Mesothelial cell of epicardium (in vitro differentiated cells): ENCODE measurements around the gene SORBS2. TPM values are rescaled to one million over a fixed set of nuclear protein-coding genes. Genes with fewer than 3 reads are reported as not detected.

Experiments used
- DNase-seq, 2 experiments: peaks; one replicate each; pipeline ENCODE4 v3.0.0; 2021; ENCODE audit warnings: low spot score in 2 of 2; ENCODE audit not compliant: unreplicated experiment in 2 of 2
- H3K27ac Mint-ChIP-seq: 2 replicates; pipeline ENCODE4 v1.8.0; 2021; ENCODE audit warnings: mixed read lengths
- H3K27me3 Mint-ChIP-seq: 2 replicates; pipeline ENCODE4 v1.8.0; 2021; ENCODE audit warnings: low read depth, mixed read lengths
- H3K36me3 Mint-ChIP-seq: 2 replicates; pipeline ENCODE4 v1.8.0; 2021; ENCODE audit warnings: mixed read lengths
- H3K4me1 Mint-ChIP-seq: 2 replicates; pipeline ENCODE4 v1.8.0; 2021; ENCODE audit warnings: mixed read lengths
- H3K4me3 Mint-ChIP-seq: 2 replicates; pipeline ENCODE4 v1.8.0; 2021; ENCODE audit warnings: mild to moderate bottlenecking, moderate library complexity, mixed read lengths
- H3K9me3 Mint-ChIP-seq: 2 replicates; pipeline ENCODE4 v1.8.0; 2021; ENCODE audit warnings: mixed read lengths
- total RNA-seq: library from RNA; stranded (reverse); gene quantifications from 3 replicates; pipeline ENCODE4 v1.2.1, GENCODE V29; 2021
- TF ChIP-seq, protein P1 (sequence below): fragments of 200-600 bp; sonication (generic); IDR thresholded peaks from one replicate; pipeline ENCODE4 v1.5.0; 2021; ENCODE audit warnings: antibody characterized with exemption; ENCODE audit not compliant: unreplicated experiment

SORBS2 gene
- total RNA-seq, 1 donor from 2014 or later, result 11.0 TPM

GRCh38 chr4:185546335-185546734 is 265.7 kb downstream of the SORBS2 start:
- H3K36me3 Mint-ChIP-seq, result no peaks in the 10 kb centered on the region
- no peak for DNase-seq
- H3K27me3 Mint-ChIP-seq, result peaks cover 18% of the 10 kb centered on the region
- TF ChIP-seq, protein P1, sequence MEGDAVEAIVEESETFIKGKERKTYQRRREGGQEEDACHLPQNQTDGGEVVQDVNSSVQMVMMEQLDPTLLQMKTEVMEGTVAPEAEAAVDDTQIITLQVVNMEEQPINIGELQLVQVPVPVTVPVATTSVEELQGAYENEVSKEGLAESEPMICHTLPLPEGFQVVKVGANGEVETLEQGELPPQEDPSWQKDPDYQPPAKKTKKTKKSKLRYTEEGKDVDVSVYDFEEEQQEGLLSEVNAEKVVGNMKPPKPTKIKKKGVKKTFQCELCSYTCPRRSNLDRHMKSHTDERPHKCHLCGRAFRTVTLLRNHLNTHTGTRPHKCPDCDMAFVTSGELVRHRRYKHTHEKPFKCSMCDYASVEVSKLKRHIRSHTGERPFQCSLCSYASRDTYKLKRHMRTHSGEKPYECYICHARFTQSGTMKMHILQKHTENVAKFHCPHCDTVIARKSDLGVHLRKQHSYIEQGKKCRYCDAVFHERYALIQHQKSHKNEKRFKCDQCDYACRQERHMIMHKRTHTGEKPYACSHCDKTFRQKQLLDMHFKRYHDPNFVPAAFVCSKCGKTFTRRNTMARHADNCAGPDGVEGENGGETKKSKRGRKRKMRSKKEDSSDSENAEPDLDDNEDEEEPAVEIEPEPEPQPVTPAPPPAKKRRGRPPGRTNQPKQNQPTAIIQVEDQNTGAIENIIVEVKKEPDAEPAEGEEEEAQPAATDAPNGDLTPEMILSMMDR, result no peak
- no peaks in the 10 kb centered on the region for H3K9me3 Mint-ChIP-seq
- H3K4me1 Mint-ChIP-seq, result no peaks in the 10 kb centered on the region
- H3K4me3 Mint-ChIP-seq, result no peak overlapping the region
- H3K27ac Mint-ChIP-seq, result no peak overlapping the region

- no peaks in the 10 kb centered on the region for H3K36me3 Mint-ChIP-seq
- TF ChIP-seq, protein P1, result no peak
- no peaks in the 10 kb centered on the region for H3K4me1 Mint-ChIP-seq
- H3K27ac Mint-ChIP-seq, result no peak overlapping the region
- H3K9me3 Mint-ChIP-seq, result no peaks in the 10 kb centered on the region
- no peak overlapping the region for H3K4me3 Mint-ChIP-seq
- peaks cover 24% of the 10 kb centered on the region for H3K27me3 Mint-ChIP-seq
- DNase-seq, result no peak
Measured at GRCh38 chr4:185542626-185543315, 269.2 kb downstream of the SORBS2 start.

DNA sequence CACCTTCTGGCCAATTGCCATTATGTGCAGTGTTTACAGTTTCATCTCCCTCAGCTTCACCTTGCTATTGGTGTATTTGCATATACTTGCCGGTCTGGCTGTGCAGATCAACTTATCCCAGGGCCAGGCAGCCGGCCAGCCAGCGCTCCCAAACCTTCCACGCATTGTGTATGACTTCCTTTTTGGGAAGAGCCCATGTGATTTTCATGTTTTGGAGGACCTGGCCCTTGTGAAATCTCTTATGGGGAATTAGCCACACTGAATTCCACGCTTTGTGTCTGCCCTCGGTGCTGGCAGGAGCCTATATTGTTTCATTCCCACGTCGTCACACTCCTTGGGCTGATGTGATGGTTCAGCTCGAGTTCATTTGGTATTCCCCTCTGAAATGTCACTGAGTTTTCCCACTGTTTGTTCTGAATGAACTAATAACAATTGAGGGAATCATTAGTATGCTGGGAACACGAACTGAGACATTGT is 270.7 kb downstream of the SORBS2 start:
- Mint-ChIP-seq H3K36me3 (no peaks in the 10 kb centered on the region), H3K4me1 (no peaks in the 10 kb centered on the region), H3K4me3 (no peak overlapping the region), H3K9me3 (no peaks in the 10 kb centered on the region), H3K27me3 (peaks cover 31% of the 10 kb centered on the region), H3K27ac (no peak overlapping the region)
- TF ChIP-seq, protein P1, result no peak
- no peak for DNase-seq

- Mint-ChIP-seq H3K9me3 (no peaks in the 10 kb centered on the region), H3K27ac (no peak overlapping the region), H3K4me1 (peaks cover 3% of the 10 kb centered on the region), H3K4me3 (no peak overlapping the region), H3K27me3 (peaks cover 36% of the 10 kb centered on the region), H3K36me3 (no peaks in the 10 kb centered on the region)
- TF ChIP-seq, protein P1, result no peak
- DNase-seq, result no peak
Measured at GRCh38 chr4:185540487-185541120, 271.4 kb downstream of the SORBS2 start.

GRCh38 chr4:185540040-185540439 is 272.0 kb downstream of the SORBS2 start:
- TF ChIP-seq, protein P1, result no peak
- Mint-ChIP-seq H3K27me3 (peaks cover 36% of the 10 kb centered on the region), H3K9me3 (no peaks in the 10 kb centered on the region), H3K4me1 (peaks cover 3% of the 10 kb centered on the region), H3K27ac (no peak overlapping the region), H3K36me3 (no peaks in the 10 kb centered on the region), H3K4me3 (no peak overlapping the region)
- DNase-seq, result no peak
